IMR-90 (cell line): Measurements from ENCODE around the gene IGDCC3. TPM values are rescaled to one million over a fixed set of nuclear protein-coding genes. Genes with fewer than 3 reads are reported as not detected.

Experiments used
- ATAC-seq: fragments of 200-7000 bp; cut with Tn5 transposase; 2 replicates; pipeline ENCODE4 v1.9.1; 2020; ENCODE audit warnings: low read depth, mild to moderate bottlenecking, moderate library complexity
- BruUV-seq: library from RNA; stranded (reverse); fragments of 400-500 nt; replicated peaks from 2 replicates; lab custom pipeline; 2021; lab: Mats Ljungman, UMichigan
- CTCF ChIA-PET: fragments of 300-600 bp; formaldehyde crosslinking; extraction: SDS; loops from one replicate; lab custom pipeline; 2021; ENCODE audit warnings: antibody characterized with exemption; lab: Yijun Ruan, JAX
- POLR2A ChIA-PET: fragments of 300-600 bp; sonication (Branson Sonifier 250); formaldehyde crosslinking; loops from one replicate; lab custom pipeline; 2022; ENCODE audit warnings: antibody characterized with exemption; ENCODE audit not compliant: unreplicated experiment; lab: Charles Lee
- DNase-seq: peaks from one replicate; pipeline ENCODE4 v3.0.0; 2013
- H2AFZ ChIP-seq: replicated peaks from 2 replicates; pipeline ENCODE3; 2013; ENCODE audit warnings: low read length, mild to moderate bottlenecking; ENCODE audit not compliant: poor library complexity
- H2AK5ac ChIP-seq: 2 replicates; pipeline ENCODE4 v1.6.1; 2013; ENCODE audit warnings: low read depth, low read length, inconsistent platforms
- H2AK9ac ChIP-seq: replicated peaks from 2 replicates; pipeline ENCODE3; 2013; ENCODE audit warnings: mild to moderate bottlenecking, low read depth, low read length, moderate library complexity; ENCODE audit not compliant: poor library complexity
- H2BK120ac ChIP-seq: 2 replicates; pipeline ENCODE4 v1.6.1; 2013; ENCODE audit warnings: low read depth, low read length, inconsistent platforms
- H2BK15ac ChIP-seq: 3 replicates; pipeline ENCODE4 v1.6.1; 2013; ENCODE audit warnings: low read depth, low read length, inconsistent platforms
- H2BK20ac ChIP-seq: 2 replicates; pipeline ENCODE4 v1.6.1; 2013; ENCODE audit warnings: low read depth, mild to moderate bottlenecking, inconsistent platforms, low read length, moderate library complexity
- H2BK5ac ChIP-seq: 2 replicates; pipeline ENCODE4 v1.6.1; 2013; ENCODE audit warnings: mild to moderate bottlenecking, low read depth, low read length, inconsistent platforms; ENCODE audit not compliant: poor library complexity, severe bottlenecking
- H3K14ac ChIP-seq: replicated peaks from 2 replicates; pipeline ENCODE4 v1.6.1; 2013; ENCODE audit warnings: low read depth, low read length, inconsistent platforms
- H3K18ac ChIP-seq: 2 replicates; pipeline ENCODE4 v1.6.1; 2013; ENCODE audit warnings: low read depth, low read length, control low read depth
- H3K23ac ChIP-seq: 2 replicates; pipeline ENCODE4 v1.6.1; 2013; ENCODE audit warnings: low read depth, low read length, inconsistent platforms
- H3K27ac ChIP-seq: 2 replicates; pipeline ENCODE4 v1.5.1; 2013; ENCODE audit warnings: mild to moderate bottlenecking, control low read depth, low read length; ENCODE audit not compliant: insufficient read depth
- H3K27me3 ChIP-seq: 2 replicates; pipeline ENCODE4 v1.6.1; 2013; ENCODE audit warnings: low read length; ENCODE audit not compliant: control insufficient read depth, insufficient read depth
- H3K36me3 ChIP-seq: 2 replicates; pipeline ENCODE4 v1.6.1; 2013; ENCODE audit warnings: low read length, mixed read lengths; ENCODE audit not compliant: control insufficient read depth, insufficient read depth
- H3K4ac ChIP-seq: 2 replicates; pipeline ENCODE4 v1.6.1; 2013; ENCODE audit warnings: low read depth, low read length, inconsistent platforms
- H3K4me1 ChIP-seq: 2 replicates; pipeline ENCODE4 v1.6.1; 2013; ENCODE audit warnings: low read length, mixed read lengths; ENCODE audit not compliant: control insufficient read depth, insufficient read depth
- H3K4me2 ChIP-seq: 2 replicates; pipeline ENCODE4 v1.6.1; 2013; ENCODE audit warnings: low read depth, mild to moderate bottlenecking, control low read depth, low read length, moderate library complexity
- H3K4me3 ChIP-seq: 2 replicates; pipeline ENCODE4 v1.5.1; 2013; ENCODE audit warnings: low read depth, mild to moderate bottlenecking, control low read depth, low read length, moderate library complexity; ENCODE audit not compliant: insufficient read depth
- H3K56ac ChIP-seq: 2 replicates; pipeline ENCODE4 v1.6.1; 2013; ENCODE audit warnings: low read length, inconsistent platforms; ENCODE audit not compliant: insufficient read depth; ENCODE audit errors: extremely low read depth
- H3K79me1 ChIP-seq, 2 experiments: 2 replicates each; pipeline ENCODE4 v1.6.1; 2013; ENCODE audit warnings: low read length in 2 of 2, inconsistent platforms in 1 of 2, low read depth in 1 of 2
- H3K9ac ChIP-seq: 2 replicates; pipeline ENCODE4 v1.6.1; 2013; ENCODE audit warnings: low read depth, low read length, control low read depth
- H3K9me1 ChIP-seq: 2 replicates; pipeline ENCODE4 v1.6.1; 2013; ENCODE audit warnings: low read length, inconsistent platforms; ENCODE audit not compliant: insufficient read depth
- H3K9me3 ChIP-seq: 2 replicates; pipeline ENCODE4 v1.6.1; 2013; ENCODE audit warnings: low read length; ENCODE audit not compliant: control insufficient read depth, insufficient read depth
- H4K20me1 ChIP-seq: 2 replicates; pipeline ENCODE4 v1.6.1; 2013; ENCODE audit warnings: low read length, inconsistent platforms; ENCODE audit not compliant: insufficient read depth
- H4K5ac ChIP-seq: 2 replicates; pipeline ENCODE4 v1.6.1; 2013; ENCODE audit warnings: mild to moderate bottlenecking, low read depth, low read length, control low read depth
- H4K8ac ChIP-seq, 2 experiments: 2 replicates each; pipeline ENCODE4 v1.6.1; 2013; ENCODE audit warnings: low read depth in 2 of 2, low read length in 2 of 2, control low read depth in 1 of 2, inconsistent platforms in 1 of 2
- H4K91ac ChIP-seq: 2 replicates; pipeline ENCODE4 v1.6.1; 2013; ENCODE audit warnings: low read depth, low read length, inconsistent platforms; ENCODE audit not compliant: insufficient read depth
- CTCF ChIP-seq: conservative IDR thresholded peaks from 2 replicates; pipeline ENCODE4 v1.5.1; 2012; ENCODE audit warnings: mild to moderate bottlenecking, low read depth, low read length, improper control_type of control experiment
- FOS ChIP-seq: fragments of 150-350 bp; IDR thresholded peaks from 2 replicates; pipeline ENCODE4 v1.6.1; 2016; ENCODE audit warnings: low read depth, low read length
- MAZ ChIP-seq: IDR thresholded peaks from 2 replicates; pipeline ENCODE4 v1.6.1; 2012; ENCODE audit warnings: low read depth, mild to moderate bottlenecking, low read length, improper control_type of control experiment, moderate library complexity, borderline replicate concordance
- MXI1 ChIP-seq: IDR thresholded peaks from 2 replicates; pipeline ENCODE4 v1.6.1; 2012; ENCODE audit warnings: low read depth, mild to moderate bottlenecking, low read length, moderate library complexity, borderline replicate concordance
- POLR2A ChIP-seq: IDR thresholded peaks from 2 replicates; pipeline ENCODE4 v1.6.1; 2012; ENCODE audit warnings: mild to moderate bottlenecking, low read depth, low read length
- SMC3 ChIP-seq: fragments of 150-350 bp; IDR thresholded peaks from 2 replicates; pipeline ENCODE4 v1.6.1; 2016; ENCODE audit warnings: low read depth, mild to moderate bottlenecking, antibody characterized with exemption, low read length, moderate library complexity
- dilution Hi-C: fragments of 300-500 bp; cut with HindIII; formaldehyde crosslinking; loops from one replicate; pipeline ENCODE4 v1.14.3; 2018; ENCODE audit warnings: low sequenced_read_pairs; ENCODE audit not compliant: unreplicated experiment
- in situ Hi-C: fragments of 300-500 bp; cut with MboI; formaldehyde crosslinking; loops from 3 replicates; pipeline ENCODE4 v1.14.3; 2019; ENCODE audit warnings: low sequenced_read_pairs, inconsistent platforms, mixed read lengths
- intact Hi-C: fragments of 100-400 bp; cut with micrococcal nuclease; formaldehyde crosslinking; loops from 2 replicates; pipeline ENCODE4 v1.10.0; 2022
- polyA plus RNA-seq, 3 experiments: library from polyadenylated mRNA; depleted of rRNA; stranded (reverse); fragments of >200 nt; gene quantifications; 2 replicates each; pipeline ENCODE4 v1.2.3, GENCODE V29; 2012; ENCODE audit warnings: low replicate concordance in 1 of 3
- total RNA-seq: library from RNA; depleted of rRNA; stranded (reverse); fragments of >200 nt; gene quantifications from 2 replicates; pipeline ENCODE4 v1.2.3, GENCODE V29; 2012
- TF ChIP-seq, protein P1 (sequence below): fragments of 150-350 bp; IDR thresholded peaks from 2 replicates; pipeline ENCODE4 v1.6.1; 2017; ENCODE audit warnings: mild to moderate bottlenecking, antibody characterized with exemption, low read length, low read depth

Gene IGDCC3
- total and polyA plus RNA-seq, 2 of the 4 experiments (the other 2 are of a cell fraction) = 0.18 to 0.19 TPM

DNA sequence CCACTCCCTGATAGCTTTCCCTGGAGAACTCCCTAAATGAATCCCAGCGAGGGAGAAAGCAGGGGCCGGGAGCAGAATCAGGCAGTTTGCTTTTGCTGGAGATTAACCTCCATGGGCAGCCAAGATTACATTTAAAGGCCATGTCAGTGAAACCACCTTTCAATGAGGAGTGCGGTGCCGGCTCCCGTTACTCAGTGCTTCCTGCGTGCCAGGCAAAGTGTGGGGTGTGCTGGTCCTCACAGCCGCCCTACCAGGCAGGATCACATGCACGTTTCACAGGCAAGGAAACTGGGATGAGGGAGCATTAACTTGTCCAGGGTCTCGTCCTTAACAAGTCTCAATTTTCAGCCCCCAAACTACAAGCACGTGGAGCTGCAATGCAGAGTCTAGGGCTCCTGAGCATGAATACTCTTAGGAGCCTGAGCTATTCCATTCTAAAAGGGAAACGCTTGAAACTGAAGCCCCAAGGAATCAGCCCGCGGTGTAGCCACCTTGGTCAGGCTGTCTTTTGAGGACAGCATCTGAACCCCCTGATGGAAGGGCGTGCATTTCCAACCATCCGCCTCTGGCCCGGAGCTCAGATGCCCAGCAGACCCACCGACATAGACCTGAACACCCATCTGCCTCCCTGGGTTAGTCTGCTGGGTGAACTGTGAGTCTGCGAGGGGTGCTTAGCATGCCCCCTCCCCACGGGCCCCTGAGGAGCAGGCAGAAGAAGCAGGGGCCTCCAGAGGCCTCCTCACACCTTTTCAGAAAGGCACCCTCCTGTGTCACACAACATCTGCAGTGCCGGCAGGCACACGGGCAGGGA is 5.6 kb downstream of the IGDCC3 start (continued):
- no peak for TF ChIP-seq SMC3

DNA sequence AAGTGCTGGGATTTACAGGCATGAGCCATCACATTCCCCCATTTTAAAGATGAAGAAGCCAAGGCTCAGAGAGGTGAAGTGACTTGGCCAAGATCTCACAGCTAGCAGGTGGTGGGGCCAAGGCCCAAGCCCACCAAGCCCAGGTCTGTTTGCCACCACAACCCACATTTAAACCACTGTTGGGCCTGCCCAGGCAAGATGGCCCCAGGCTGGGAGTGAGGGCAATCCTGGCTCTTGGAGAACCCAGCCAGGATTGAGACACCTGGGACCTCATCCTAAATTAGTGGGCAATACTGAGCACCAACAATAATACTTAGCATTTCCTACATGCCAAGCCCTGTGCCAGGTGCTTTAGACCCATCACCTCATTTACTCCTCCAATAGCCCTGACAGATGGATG is 6.9 kb downstream of the IGDCC3 start:
- Histone ChIP-seq H3K9ac (no peak overlapping the region), H4K91ac (no peak overlapping the region), H3K4ac (no peak overlapping the region), H2BK120ac (no peak overlapping the region), H2AK5ac (no peak overlapping the region), H2BK15ac (no peak overlapping the region), H2AFZ (no peak overlapping the region), H3K23ac (no peak overlapping the region), H3K27ac (no peak overlapping the region), H2BK5ac (no peak overlapping the region), H4K8ac (no peak overlapping the region), H4K5ac (no peak overlapping the region), H3K79me1 (no peaks in the 10 kb centered on the region), H3K14ac (no peak overlapping the region), H3K4me3 (no peak overlapping the region), H3K36me3 (no peaks in the 10 kb centered on the region), H3K4me1 (peaks cover 2% of the 10 kb centered on the region; the same call in 1 of the 2 replicates), H3K9me3 (no peaks in the 10 kb centered on the region), H3K4me2 (no peak overlapping the region), H3K27me3 (peaks cover 62% of the 10 kb centered on the region), H2BK20ac (no peak overlapping the region), H4K20me1 (peaks cover 3% of the 10 kb centered on the region; the same call in 1 of the 2 replicates), H3K9me1 (no peaks in the 10 kb centered on the region; the same call in 1 of the 2 replicates), H3K18ac (no peak overlapping the region), H3K56ac (no peak overlapping the region), H2AK9ac (no peak overlapping the region)
- intact Hi-C loops = no loop called here
- TF ChIP-seq, protein P1, sequence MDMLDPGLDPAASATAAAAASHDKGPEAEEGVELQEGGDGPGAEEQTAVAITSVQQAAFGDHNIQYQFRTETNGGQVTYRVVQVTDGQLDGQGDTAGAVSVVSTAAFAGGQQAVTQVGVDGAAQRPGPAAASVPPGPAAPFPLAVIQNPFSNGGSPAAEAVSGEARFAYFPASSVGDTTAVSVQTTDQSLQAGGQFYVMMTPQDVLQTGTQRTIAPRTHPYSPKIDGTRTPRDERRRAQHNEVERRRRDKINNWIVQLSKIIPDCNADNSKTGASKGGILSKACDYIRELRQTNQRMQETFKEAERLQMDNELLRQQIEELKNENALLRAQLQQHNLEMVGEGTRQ = no peak
- TF ChIP-seq MXI1 = no peak
- TF ChIP-seq CTCF = no peak
- no peak for TF ChIP-seq MAZ
- no peak for TF ChIP-seq FOS
- no peak for TF ChIP-seq POLR2A
- no peak for DNase-seq
- in situ Hi-C loops = no loop called here
- dilution Hi-C loops = no loop called here
- no peak for ATAC-seq
- ChIA-PET CTCF (no interaction called here), POLR2A (no interaction called here)
- no TSS peak for BruUV-seq
